OCI-LY1 (cell line): ENCODE measurements around the gene NAA35.

ENCODE experiments used
- EZH2 ChIP-seq: fragments of 200-600 bp; sonication (generic), shearing (Covaris generic); IDR thresholded peaks from 2 replicates; pipeline ENCODE4 v1.8.0; 2017; ENCODE audit warnings: borderline replicate concordance, mixed run types, mild to moderate bottlenecking, antibody characterized with exemption, low read length, moderate library complexity, mixed read lengths
- TF ChIP-seq, protein P1 (sequence below): fragments of 200-600 bp; sonication (generic), shearing (Covaris generic); IDR thresholded peaks from 2 replicates; pipeline ENCODE4 v1.5.1; 2017; ENCODE audit warnings: mild to moderate bottlenecking, antibody characterized with exemption, low read length, moderate library complexity, mixed read lengths

DNA sequence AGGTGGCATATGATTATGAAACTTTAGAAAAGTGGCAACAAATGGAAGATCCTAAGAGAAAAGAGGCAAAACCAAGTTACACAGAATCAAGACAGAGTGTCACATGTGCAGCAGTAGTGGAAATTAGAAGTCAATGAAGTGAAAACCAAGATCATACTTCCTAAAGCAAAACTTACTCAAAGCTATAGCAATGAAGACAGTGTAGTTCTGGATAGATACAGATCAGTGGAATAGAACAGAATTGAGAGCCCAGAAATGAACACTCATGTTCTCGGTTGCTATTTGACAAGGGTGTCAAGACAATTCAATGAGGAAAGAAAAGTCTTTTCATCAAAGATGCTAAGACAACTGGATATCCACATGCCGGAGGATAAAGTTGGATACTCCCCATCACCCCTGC lies 43.5 kb downstream of the NAA35 start:
- TF ChIP-seq EZH2: no peak
- TF ChIP-seq, protein P1, sequence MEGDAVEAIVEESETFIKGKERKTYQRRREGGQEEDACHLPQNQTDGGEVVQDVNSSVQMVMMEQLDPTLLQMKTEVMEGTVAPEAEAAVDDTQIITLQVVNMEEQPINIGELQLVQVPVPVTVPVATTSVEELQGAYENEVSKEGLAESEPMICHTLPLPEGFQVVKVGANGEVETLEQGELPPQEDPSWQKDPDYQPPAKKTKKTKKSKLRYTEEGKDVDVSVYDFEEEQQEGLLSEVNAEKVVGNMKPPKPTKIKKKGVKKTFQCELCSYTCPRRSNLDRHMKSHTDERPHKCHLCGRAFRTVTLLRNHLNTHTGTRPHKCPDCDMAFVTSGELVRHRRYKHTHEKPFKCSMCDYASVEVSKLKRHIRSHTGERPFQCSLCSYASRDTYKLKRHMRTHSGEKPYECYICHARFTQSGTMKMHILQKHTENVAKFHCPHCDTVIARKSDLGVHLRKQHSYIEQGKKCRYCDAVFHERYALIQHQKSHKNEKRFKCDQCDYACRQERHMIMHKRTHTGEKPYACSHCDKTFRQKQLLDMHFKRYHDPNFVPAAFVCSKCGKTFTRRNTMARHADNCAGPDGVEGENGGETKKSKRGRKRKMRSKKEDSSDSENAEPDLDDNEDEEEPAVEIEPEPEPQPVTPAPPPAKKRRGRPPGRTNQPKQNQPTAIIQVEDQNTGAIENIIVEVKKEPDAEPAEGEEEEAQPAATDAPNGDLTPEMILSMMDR: no peak
